ENCODE data around the gene TNNI3K. TPM values are rescaled to one million over a fixed set of nuclear protein-coding genes. Genes with fewer than 3 reads are reported as not detected.

The TNNI3K gene
- total and polyA plus RNA-seq, 9 donors = 0.73 to 2.6 (median 1.5) TPM; not detected in 1

DNA sequence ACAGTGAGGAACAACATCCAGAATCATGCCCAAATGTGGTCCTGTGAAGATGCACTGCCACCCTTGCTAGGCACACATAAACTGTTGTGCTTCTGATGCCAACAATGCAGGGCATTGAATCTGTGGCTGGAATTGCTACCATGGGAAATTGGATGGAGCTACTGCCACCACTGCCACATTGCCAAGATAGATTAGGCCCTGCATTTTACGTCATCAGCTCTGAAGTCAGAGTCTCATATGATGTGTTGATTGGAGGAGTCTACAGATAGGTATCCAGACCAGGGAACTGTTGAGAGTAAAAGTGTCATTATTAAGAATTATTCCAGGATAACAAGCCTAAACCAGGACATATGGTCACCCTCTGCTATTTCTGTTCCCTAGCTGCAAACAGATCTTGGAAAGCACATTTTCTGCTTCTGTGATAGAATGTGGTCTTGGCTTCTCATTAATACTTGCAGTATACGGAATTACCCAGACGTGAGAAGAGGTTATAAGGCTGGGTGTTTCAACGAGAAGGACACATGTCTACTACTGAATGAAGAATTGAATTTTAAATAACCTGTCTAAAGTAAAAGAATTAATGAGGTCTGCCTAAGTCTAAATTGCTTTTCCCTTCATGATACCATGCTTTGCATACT, 106.6 kb downstream of the TNNI3K start:
- Histone ChIP-seq H3K4me3 (no peak overlapping the region), H3K9me3 (no peaks in the 10 kb centered on the region), H3K4me1 (ENCODE audit: insufficient read depth) (peaks cover 1% of the 10 kb centered on the region), H3K36me3 (no peaks in the 10 kb centered on the region), H3K27ac (no peak overlapping the region), H3K27me3 (no peaks in the 10 kb centered on the region)
- no peak for TF ChIP-seq EP300 (IDR thresholded peaks at IDR 0.05)
- TF ChIP-seq POLR2A (IDR thresholded peaks at IDR 0.05) = no peak
- TF ChIP-seq, protein P1, sequence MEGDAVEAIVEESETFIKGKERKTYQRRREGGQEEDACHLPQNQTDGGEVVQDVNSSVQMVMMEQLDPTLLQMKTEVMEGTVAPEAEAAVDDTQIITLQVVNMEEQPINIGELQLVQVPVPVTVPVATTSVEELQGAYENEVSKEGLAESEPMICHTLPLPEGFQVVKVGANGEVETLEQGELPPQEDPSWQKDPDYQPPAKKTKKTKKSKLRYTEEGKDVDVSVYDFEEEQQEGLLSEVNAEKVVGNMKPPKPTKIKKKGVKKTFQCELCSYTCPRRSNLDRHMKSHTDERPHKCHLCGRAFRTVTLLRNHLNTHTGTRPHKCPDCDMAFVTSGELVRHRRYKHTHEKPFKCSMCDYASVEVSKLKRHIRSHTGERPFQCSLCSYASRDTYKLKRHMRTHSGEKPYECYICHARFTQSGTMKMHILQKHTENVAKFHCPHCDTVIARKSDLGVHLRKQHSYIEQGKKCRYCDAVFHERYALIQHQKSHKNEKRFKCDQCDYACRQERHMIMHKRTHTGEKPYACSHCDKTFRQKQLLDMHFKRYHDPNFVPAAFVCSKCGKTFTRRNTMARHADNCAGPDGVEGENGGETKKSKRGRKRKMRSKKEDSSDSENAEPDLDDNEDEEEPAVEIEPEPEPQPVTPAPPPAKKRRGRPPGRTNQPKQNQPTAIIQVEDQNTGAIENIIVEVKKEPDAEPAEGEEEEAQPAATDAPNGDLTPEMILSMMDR (IDR thresholded peaks at IDR 0.05) = no peak
- no peak for DNase-seq
- intact Hi-C loops (cut with DNase I) = loop anchor here in 1 of 4 donors (2.0 kb wide), 1 partner anchor 55 kb away; no protein-coding TSS in a partner anchor
- 92 to 95% (median 94%) methylated on average over 4 of the region's 4 CpGs for WGBS, 3 donors

DNA sequence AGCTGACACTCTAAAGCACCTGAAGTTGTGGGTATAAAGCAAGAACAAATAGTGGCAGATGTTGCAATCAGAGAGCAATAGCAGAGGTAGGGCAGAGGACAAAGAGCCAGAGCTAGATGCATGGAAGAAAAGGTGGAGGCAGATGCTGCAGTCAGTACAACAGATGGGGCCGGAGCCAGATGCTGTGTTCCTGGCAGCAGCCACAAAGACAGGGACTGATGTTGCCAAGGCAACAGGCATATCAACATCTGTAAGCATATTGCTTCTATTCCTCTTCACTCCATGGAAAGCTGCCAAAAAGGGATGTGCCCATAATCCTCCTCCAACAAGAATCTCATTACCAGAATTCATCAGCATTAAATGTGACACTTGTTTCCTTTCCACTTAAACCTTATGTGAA, 108.0 kb downstream of the TNNI3K start:
- DNase-seq = no peak
- H3K4me1 ChIP-seq (ENCODE audit: insufficient read depth) = peaks cover 1% of the 10 kb centered on the region
- no peaks in the 10 kb centered on the region for H3K36me3 ChIP-seq
- TF ChIP-seq, protein P1 (IDR thresholded peaks at IDR 0.05) = no peak
- TF ChIP-seq EP300 (IDR thresholded peaks at IDR 0.05) (no peak), POLR2A (IDR thresholded peaks at IDR 0.05) (no peak)
- H3K9me3 ChIP-seq = no peaks in the 10 kb centered on the region
- no peaks in the 10 kb centered on the region for H3K27me3 ChIP-seq
- H3K4me3 ChIP-seq = no peak overlapping the region
- intact Hi-C loops (cut with DNase I) = loop anchor here in 1 of 4 donors (2.0 kb wide), 1 partner anchor 56 kb away; no protein-coding TSS in a partner anchor
- WGBS, 3 donors = 28 to 43% (median 34%) methylated on average over 1 of the region's 1 CpG
- no peak overlapping the region for H3K27ac ChIP-seq

DNA sequence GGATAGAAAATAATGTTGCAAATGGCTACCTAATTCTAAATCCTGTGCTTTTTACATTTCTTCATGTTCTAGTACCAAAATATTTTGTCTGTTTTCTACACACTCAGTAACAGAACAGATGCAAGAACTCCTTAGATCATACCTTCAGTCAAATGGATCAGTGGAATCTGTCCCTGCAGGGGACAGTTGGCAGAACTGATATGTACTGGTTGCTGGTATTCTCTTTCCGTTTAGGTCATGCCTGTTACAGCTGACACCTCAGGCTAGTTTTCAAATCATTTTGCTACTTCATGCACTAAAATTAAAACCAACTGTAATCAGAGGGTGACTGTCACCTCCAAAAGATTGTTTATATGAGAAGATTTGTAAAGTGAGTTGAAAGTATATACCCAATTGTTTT, 109.2 kb downstream of the TNNI3K start:
- intact Hi-C loops (cut with DNase I) = no loop called here
- no peak for DNase-seq

DNA sequence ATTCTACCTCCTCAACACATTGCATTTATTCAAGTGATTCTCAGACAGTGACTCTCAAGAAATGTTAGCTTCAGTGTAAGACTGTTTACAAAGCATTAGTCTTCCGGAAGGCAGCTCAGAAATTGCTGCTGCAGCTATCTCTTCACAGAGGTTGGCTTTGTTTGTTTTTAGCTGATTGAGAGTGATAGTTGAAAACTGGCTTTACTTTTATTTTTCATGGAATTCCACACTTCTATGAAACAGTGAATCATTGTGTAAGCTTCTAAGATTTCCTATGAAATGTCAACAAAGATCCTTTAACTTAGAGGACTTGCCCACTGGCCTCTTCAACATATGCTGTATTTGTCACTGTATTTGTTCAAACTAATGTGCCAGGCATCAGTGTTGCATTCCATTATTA, 121.3 kb downstream of the TNNI3K start:
- Histone ChIP-seq H3K4me3 (no peak overlapping the region), H3K4me1 (ENCODE audit: insufficient read depth) (no peaks in the 10 kb centered on the region), H3K36me3 (no peaks in the 10 kb centered on the region), H3K27me3 (no peaks in the 10 kb centered on the region), H3K27ac (no peak overlapping the region), H3K9me3 (no peaks in the 10 kb centered on the region)
- 86 to 95% (median 89%) methylated on average over 1 of the region's 1 CpG for WGBS, 3 donors
- intact Hi-C loops (cut with DNase I) = no loop called here
- TF ChIP-seq EP300 (IDR thresholded peaks at IDR 0.05) (no peak), POLR2A (IDR thresholded peaks at IDR 0.05) (no peak)
- TF ChIP-seq, protein P1 (IDR thresholded peaks at IDR 0.05) = no peak
- DNase-seq = no peak

More for the DNA sequence above, 109.2 kb downstream of the TNNI3K start:
- WGBS, 3 donors = 57 to 74% (median 67%) methylated on average over 1 of the region's 1 CpG
- Histone ChIP-seq H3K4me3 (no peak overlapping the region), H3K4me1 (ENCODE audit: insufficient read depth) (peaks cover 1% of the 10 kb centered on the region), H3K36me3 (no peaks in the 10 kb centered on the region), H3K27ac (no peak overlapping the region), H3K27me3 (no peaks in the 10 kb centered on the region), H3K9me3 (no peaks in the 10 kb centered on the region)
- no peak for TF ChIP-seq POLR2A (IDR thresholded peaks at IDR 0.05)
- TF ChIP-seq, protein P1 (IDR thresholded peaks at IDR 0.05) = no peak
- TF ChIP-seq EP300 (IDR thresholded peaks at IDR 0.05) = no peak
